ENCODE measurements around the gene TCF7L1. TPM values are rescaled to one million over a fixed set of nuclear protein-coding genes. Genes with fewer than 3 reads are reported as not detected.
"Not testable (repeated sequence)": the region's sequence is repeated elsewhere in the genome, so short reads cannot be mapped to it uniquely, and the experiment has no call there.

The TCF7L1 gene
- total RNA-seq, 1 donor from 2014 or later: 6.0 TPM

- DNase-seq (ENCODE audit: low spot score): no peak
- intact Hi-C loops (cut with DNase I): no loop called here
Observed at GRCh38 chr2:85303780-85304531, 170.8 kb downstream of the TCF7L1 start.

GRCh38 chr2:85307527-85307897 lies 174.3 kb downstream of the TCF7L1 start:
- DNase-seq (ENCODE audit: low spot score): no peak
- intact Hi-C loops (cut with DNase I): no loop called here

- intact Hi-C loops (cut with DNase I): no loop called here
- DNase-seq (ENCODE audit: low spot score): no peak
Observed at GRCh38 chr2:85308201-85308600, 175.0 kb downstream of the TCF7L1 start.

GRCh38 chr2:85308896-85309555 lies 175.8 kb downstream of the TCF7L1 start:
- intact Hi-C loops (cut with DNase I): no loop called here

DNA sequence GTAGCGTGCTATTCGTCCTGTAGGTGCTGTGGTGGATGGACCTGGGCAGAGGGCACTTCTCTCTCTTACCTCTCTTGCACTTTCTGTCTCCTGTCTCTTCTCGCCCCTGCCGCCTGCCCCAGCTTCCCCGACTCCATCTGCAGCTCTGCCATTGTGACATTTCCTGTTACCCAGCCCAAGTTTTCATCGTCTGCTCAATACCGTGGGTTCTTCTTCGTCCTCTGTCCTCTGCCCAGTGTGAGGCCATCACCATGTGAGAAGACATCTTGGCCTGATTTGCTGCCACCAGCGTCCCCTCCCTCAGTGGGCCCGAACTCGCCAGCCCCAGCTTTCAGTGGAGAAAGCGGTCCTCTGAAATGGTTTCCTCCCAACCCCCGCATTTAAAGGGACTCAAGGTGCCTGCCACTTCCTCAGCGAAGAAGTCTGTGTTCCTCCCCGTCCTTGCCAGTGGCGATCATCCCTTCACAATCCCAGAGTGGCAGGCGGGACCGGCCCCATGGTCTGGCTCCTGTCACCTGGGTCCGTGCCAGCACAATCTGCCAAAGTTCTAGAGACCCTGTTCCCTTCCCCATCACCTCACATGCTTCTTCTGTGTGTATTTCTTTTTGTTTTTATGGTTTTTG lies 176.6 kb downstream of the TCF7L1 start:
- DNase-seq (ENCODE audit: low spot score): no peak

More at GRCh38 chr2:85308896-85309555, 175.8 kb downstream of the TCF7L1 start:
- DNase-seq (ENCODE audit: low spot score): no peak

GRCh38 chr2:85310330-85310729 lies 177.1 kb downstream of the TCF7L1 start:
- no peak for DNase-seq (ENCODE audit: low spot score)
- intact Hi-C loops (cut with DNase I): no loop called here

More for the DNA sequence above, 176.6 kb downstream of the TCF7L1 start:
- intact Hi-C loops (cut with DNase I): no loop called here

GRCh38 chr2:85312404-85312803 lies 179.2 kb downstream of the TCF7L1 start:
- intact Hi-C loops (cut with DNase I): no loop called here
- no peak for DNase-seq (ENCODE audit: low spot score)

GRCh38 chr2:85314884-85315242 lies 181.7 kb downstream of the TCF7L1 start:
- DNase-seq (ENCODE audit: low spot score): no peak
- intact Hi-C loops (cut with DNase I): no loop called here

DNA sequence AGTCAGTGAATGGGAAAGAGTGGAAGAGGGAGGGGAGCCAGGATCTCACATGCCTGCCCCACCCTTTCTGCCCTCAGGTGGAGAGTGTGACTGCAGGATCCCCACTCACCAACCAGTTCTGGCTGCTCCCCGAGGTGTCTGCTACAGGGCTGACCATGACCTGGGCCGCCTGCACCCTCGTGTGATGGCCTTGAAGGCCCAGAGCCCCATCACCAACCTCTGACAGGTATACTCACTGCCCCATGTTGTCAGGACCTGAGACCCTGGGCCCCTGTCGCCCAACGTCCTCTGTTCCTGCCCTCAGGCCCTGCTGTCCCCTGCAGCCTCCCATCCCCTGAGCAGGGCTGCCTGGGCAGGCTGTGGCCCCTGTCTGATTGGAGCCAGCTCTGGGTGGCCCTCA lies 182.7 kb downstream of the TCF7L1 start:
- DNase-seq (ENCODE audit: low spot score); intact Hi-C loops (cut with DNase I): not testable (repeated sequence)

DNA sequence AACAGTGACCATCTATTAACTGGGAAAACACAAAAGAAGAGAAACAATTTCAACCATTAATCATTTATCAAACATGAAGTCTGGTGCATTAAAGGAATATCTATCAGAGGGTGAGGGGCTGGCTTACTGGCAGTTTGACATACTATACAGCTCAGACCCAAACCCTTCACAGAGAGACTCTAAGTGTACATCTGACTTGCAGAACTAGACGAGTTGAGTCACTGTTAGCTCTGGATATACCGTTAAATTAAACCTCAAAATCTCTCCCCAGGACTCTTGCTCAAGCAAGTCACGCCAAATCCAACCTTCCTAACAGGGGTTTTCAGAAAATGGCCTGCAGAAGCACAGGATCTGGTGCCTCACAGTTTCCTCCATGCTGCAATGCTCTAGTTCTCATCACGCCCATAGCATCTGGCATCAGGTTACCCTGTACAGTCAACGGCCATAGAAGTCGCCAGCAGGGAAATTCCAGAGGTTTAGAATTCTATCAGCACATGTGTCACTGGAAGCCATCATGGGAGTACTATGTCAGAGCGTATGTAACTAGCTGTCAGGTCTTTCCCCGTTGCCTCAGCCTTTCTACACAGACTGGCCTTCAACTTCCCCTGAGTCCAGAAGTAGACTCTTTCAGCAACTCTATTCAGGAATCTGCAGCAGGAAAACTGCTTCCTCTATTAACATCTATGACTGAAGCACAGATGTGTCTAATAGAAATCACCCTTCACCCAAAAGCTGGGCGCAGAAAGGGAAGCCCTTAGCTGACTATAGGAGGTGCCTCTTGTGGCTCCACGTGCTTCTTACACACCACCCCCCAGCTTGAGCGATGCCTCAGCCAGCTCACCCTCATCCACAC lies 185.3 kb downstream of the TCF7L1 start:
- no peak for DNase-seq (ENCODE audit: low spot score)
- intact Hi-C loops (cut with DNase I): no loop called here

DNA sequence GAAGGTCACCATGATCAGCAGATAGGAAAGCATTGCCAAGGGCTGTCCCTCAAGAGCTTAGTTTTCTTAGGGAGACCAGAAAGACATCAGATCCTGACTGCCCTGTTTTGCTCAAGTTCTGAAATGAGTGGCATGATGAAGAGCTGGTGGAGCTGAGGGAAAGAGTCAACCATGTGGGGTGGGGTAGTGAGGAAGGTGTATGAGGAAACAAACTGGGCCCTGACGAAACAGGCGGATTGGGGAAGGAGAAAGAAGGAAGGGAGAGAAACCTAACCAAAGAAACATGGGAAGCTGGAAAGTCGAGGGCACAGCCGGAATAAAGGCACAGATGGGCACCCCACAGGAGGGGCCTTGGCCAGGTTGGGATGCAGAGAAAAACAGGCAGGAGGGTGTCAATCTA lies 186.6 kb downstream of the TCF7L1 start:
- DNase-seq (ENCODE audit: low spot score): no peak
- intact Hi-C loops (cut with DNase I): no loop called here

GRCh38 chr2:85323351-85323987 lies 190.3 kb downstream of the TCF7L1 start:
- no peak for DNase-seq (ENCODE audit: low spot score)
- intact Hi-C loops (cut with DNase I): no loop called here

GRCh38 chr2:85323988-85324367 lies 190.8 kb downstream of the TCF7L1 start:
- DNase-seq (ENCODE audit: low spot score); intact Hi-C loops (cut with DNase I): not testable (repeated sequence)

DNA sequence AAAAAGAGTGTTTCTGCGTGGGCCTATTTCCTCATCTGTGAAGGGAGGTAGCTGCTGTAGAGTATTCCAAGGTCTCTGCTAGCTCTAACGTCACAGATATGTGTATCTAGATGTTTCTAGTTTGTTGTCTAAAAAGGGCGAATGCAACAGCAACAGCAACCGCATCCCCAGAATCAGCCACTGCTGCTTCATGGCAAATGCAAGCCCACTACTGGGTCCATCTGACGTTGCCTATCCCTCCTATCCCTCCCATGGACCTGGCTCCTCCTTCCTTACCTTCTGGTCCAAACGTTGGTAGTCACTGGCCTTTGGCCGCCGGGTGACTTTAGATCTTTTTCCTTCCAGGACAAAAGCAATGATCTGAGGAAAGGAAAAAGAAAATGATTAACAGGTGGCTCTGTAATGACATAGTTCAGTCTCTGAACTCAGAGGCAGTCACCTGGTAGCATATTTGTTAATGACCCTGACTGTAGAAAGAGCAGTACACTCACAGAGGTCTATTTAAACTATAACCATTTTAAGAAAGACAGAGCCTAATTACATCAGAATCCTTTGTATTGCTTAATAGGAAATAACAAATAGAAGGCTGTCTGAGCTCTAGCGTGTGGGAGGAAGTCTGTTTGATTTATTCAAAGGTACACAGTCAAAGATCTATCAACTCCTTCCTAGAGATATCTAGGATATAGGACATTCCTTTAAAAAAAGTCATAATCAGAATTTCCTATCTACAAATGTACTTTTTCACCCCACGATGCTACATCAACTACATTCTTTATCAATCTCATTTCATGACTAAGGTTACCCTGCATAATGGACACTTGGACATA lies 191.7 kb downstream of the TCF7L1 start:
- no peak for DNase-seq (ENCODE audit: low spot score)
- intact Hi-C loops (cut with DNase I): no loop called here

DNA sequence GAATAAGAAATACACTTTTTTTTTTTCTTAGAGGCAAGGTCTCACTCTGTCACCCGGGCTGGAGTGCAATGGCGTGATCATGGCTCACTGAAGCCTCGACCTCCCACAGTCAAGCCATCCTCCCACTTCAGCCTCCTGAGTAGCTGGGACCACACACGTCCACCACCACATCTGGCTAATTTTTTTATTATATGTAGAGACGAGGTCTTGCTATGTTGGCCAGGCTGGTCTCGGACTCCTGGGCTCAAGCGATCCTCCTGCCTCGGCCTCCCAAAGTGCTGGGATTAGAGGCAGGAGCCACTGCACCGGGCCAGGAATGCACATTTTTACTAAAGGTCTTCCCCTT lies 192.2 kb downstream of the TCF7L1 start:
- no peak for DNase-seq (ENCODE audit: low spot score)
- intact Hi-C loops (cut with DNase I): no loop called here

DNA sequence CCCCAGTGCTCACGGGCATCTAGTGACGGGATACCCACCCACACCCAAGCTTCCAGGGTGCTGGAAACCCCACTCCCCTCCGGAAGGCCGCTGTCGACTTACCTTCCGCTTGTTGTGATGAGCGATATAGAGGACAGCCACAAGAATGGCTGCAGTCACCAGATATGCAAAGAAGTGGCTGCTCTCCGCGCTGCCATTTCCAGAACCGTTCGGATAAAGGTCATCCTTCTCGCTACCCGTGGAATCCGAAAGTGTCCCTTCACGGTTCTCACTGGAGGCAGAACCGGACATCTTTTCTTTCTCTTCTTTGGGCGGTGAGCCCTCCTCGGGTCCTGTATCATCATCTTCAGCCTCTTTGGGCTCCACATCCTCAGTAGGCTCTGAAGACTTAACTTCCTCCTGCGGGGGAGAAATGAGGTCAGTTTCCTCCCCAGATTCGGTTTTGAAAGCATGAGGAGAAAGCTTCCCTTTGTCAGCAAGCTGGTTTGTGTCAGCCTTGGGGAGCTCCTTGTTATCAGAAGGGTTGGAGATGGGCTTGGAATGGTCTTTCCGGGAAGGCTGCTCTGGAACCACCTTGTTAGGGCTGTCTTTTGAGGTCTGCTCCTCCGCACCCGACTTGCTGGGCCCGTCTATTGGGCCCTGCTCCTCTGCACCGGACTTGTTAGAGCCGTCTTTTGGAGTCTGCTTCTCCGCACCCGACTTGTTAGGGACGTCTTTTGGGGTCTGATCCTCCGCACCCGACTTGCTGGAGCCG lies 193.4 kb downstream of the TCF7L1 start:
- intact Hi-C loops (cut with DNase I): no loop called here
- no peak for DNase-seq (ENCODE audit: low spot score)

GRCh38 chr2:85327160-85327821 lies 194.1 kb downstream of the TCF7L1 start:
- intact Hi-C loops (cut with DNase I): no loop called here
- no peak for DNase-seq (ENCODE audit: low spot score)
